ENCODE measurements around the gene TMEM74B. TPM values are rescaled to one million over a fixed set of nuclear protein-coding genes. Genes with fewer than 3 reads are reported as not detected.

The TMEM74B gene
- total and polyA plus RNA-seq, 4 donors = 0.14 to 3.4 (median 0.59) TPM

- Histone ChIP-seq H3K4me3 (ENCODE audit: low read depth in 1 of 3, low read length in 3 of 3) (no peak overlapping the region), H3K4me1 (ENCODE audit: control insufficient read depth in 4 of 4, insufficient read depth in 4 of 4, low read length in 3 of 4) (no peaks in the 10 kb centered on the region), H3K36me3 (ENCODE audit: control insufficient read depth in 4 of 4, insufficient read depth in 3 of 4, low read depth in 1 of 4, low read length in 3 of 4) (peaks cover 8 to 82% (median 65%) of the 10 kb centered on the region in 4 donors), H3K27ac (ENCODE audit: low read depth in 1 of 2, low read length in 2 of 2) (no peak overlapping the region), H3K9me3 (ENCODE audit: control insufficient read depth in 4 of 4, low read length in 3 of 4) (no peaks in the 10 kb centered on the region), H3K9ac (ENCODE audit: low read depth in 1 of 2, low read length in 2 of 2) (no peak overlapping the region), H3K27me3 (ENCODE audit: control insufficient read depth in 4 of 4, insufficient read depth in 4 of 4, low read length in 3 of 4) (no peaks in the 10 kb centered on the region)
- no peak for TF ChIP-seq FOXA2 (IDR thresholded peaks at IDR 0.05)
- no peak for TF ChIP-seq CTCF (IDR thresholded peaks at IDR 0.05; ENCODE audit: low read depth, low read length, missing input control)
- no peak for TF ChIP-seq RXRA (IDR thresholded peaks at IDR 0.05)
- no peak for TF ChIP-seq MAX (IDR thresholded peaks at IDR 0.05)
- TF ChIP-seq JUND (IDR thresholded peaks at IDR 0.05) = no peak
- no peak for TF ChIP-seq SP1 (IDR thresholded peaks at IDR 0.05)
- no peak for TF ChIP-seq FOXA1 (IDR thresholded peaks at IDR 0.05)
- TF ChIP-seq ZBTB33 (IDR thresholded peaks at IDR 0.05) = no peak
- TF ChIP-seq YY1 (IDR thresholded peaks at IDR 0.05) = no peak
- TF ChIP-seq ATF3 (IDR thresholded peaks at IDR 0.05) = no peak
- TF ChIP-seq EGR1 (IDR thresholded peaks at IDR 0.05; ENCODE audit: low read depth in 2 of 2) = no peak
- TF ChIP-seq REST (IDR thresholded peaks at IDR 0.05) = no peak
- no peak for TF ChIP-seq HNF4A (conservative IDR thresholded peaks at IDR 0.05)
- no peak for TF ChIP-seq RAD21 (IDR thresholded peaks at IDR 0.05)
- no peak for TF ChIP-seq NR2F2 (IDR thresholded peaks at IDR 0.05)
- TF ChIP-seq HNF4G (IDR thresholded peaks at IDR 0.05) = no peak
- TF ChIP-seq TAF1 (conservative IDR thresholded peaks at IDR 0.05) = no peak
- no peak for TF ChIP-seq GABPA (IDR thresholded peaks at IDR 0.05 in 1 of 2, conservative IDR thresholded peaks at IDR 0.05 in 1 of 2)
- 89% methylated on average over 2 of the region's 2 CpGs for WGBS
- no peak for DNase-seq (ENCODE audit: low spot score)
These were observed 21.1 kb downstream of the TMEM74B start for GRCh38 chr20:1163653-1164052.

Data from liver (tissue), 9 donors.